SK-N-SH treated with all-trans-retinoic acid at 6 μM for 48 hours (cell line): ENCODE measurements around the gene IGF1R.

Source experiments
- ATAC-seq: fragments of 200-7000 bp; cut with Tn5 transposase; 3 replicates; pipeline ENCODE4 v1.9.1; 2020; ENCODE audit warnings: mild to moderate bottlenecking, moderate library complexity
- ARNTL ChIP-seq: fragments of 450-650 bp; formaldehyde crosslinking; IDR thresholded peaks from 2 replicates; pipeline ENCODE4 v1.5.0; 2020; ENCODE audit warnings: low read depth, mild to moderate bottlenecking, moderate library complexity, borderline replicate concordance
- CSDC2 ChIP-seq: fragments of 250-450 bp; sonication (Bioruptor Pico); IDR thresholded peaks from 2 replicates; pipeline ENCODE4 v1.5.0; 2020; ENCODE audit warnings: mild to moderate bottlenecking, moderate library complexity
- CSRNP3 ChIP-seq: fragments of 250-450 bp; sonication (Bioruptor Pico); IDR thresholded peaks from 2 replicates; pipeline ENCODE4 v1.5.1; 2021; ENCODE audit warnings: mild to moderate bottlenecking, moderate library complexity
- ESRRG ChIP-seq: fragments of 250-450 bp; sonication (Bioruptor Pico); IDR thresholded peaks from 2 replicates; pipeline ENCODE4 v1.6.1; 2021; ENCODE audit warnings: mild to moderate bottlenecking
- GLIS3 ChIP-seq: fragments of 250-450 bp; sonication (Bioruptor Pico); IDR thresholded peaks from 2 replicates; pipeline ENCODE4 v1.5.0; 2020; ENCODE audit warnings: mild to moderate bottlenecking, moderate library complexity
- ISL1 ChIP-seq: fragments of 250-450 bp; sonication (Bioruptor Pico); IDR thresholded peaks from 2 replicates; pipeline ENCODE4 v2.1.2; 2022; ENCODE audit warnings: mild to moderate bottlenecking, moderate library complexity
- POU6F1 ChIP-seq: fragments of 250-450 bp; sonication (Bioruptor Pico); IDR thresholded peaks from 2 replicates; pipeline ENCODE4 v1.8.0; 2021; ENCODE audit warnings: low read depth, mild to moderate bottlenecking, moderate library complexity, borderline replicate concordance
- RARB ChIP-seq: fragments of 250-450 bp; sonication (Bioruptor Pico); IDR thresholded peaks from 2 replicates; pipeline ENCODE4 v1.8.0; 2021; ENCODE audit warnings: mild to moderate bottlenecking, moderate library complexity
- SNAI2 ChIP-seq: fragments of 250-450 bp; sonication (Bioruptor Pico); IDR thresholded peaks from 2 replicates; pipeline ENCODE4 v1.5.0; 2020; ENCODE audit warnings: mild to moderate bottlenecking, moderate library complexity
- TCF4 ChIP-seq: fragments of 250-450 bp; sonication (Bioruptor Pico); IDR thresholded peaks from 2 replicates; pipeline ENCODE4 v1.8.0; 2021; ENCODE audit warnings: mild to moderate bottlenecking, moderate library complexity, borderline replicate concordance
- TOX ChIP-seq: fragments of 250-450 bp; sonication (Bioruptor Pico); IDR thresholded peaks from 2 replicates; pipeline ENCODE4 v1.8.0; 2021; ENCODE audit warnings: mild to moderate bottlenecking, moderate library complexity, borderline replicate concordance
- ZC3H10 ChIP-seq: fragments of 250-450 bp; sonication (Bioruptor Pico); IDR thresholded peaks from 2 replicates; pipeline ENCODE4 v1.5.1; 2021; ENCODE audit warnings: mild to moderate bottlenecking, moderate library complexity
- ZFP3 ChIP-seq: fragments of 250-450 bp; sonication (Bioruptor Pico); IDR thresholded peaks from 2 replicates; pipeline ENCODE4 v1.5.0; 2020; ENCODE audit warnings: mild to moderate bottlenecking, moderate library complexity
- ZFP30 ChIP-seq: fragments of 450-650 bp; formaldehyde crosslinking; IDR thresholded peaks from 2 replicates; pipeline ENCODE4 v1.5.0; 2022; ENCODE audit warnings: mild to moderate bottlenecking, moderate library complexity
- ZNF565 ChIP-seq: fragments of 450-650 bp; formaldehyde crosslinking; conservative IDR thresholded peaks from 2 replicates; pipeline ENCODE4 v1.5.0; 2020; ENCODE audit warnings: low read depth, mild to moderate bottlenecking, moderate library complexity
- ZNF70 ChIP-seq: fragments of 450-650 bp; formaldehyde crosslinking; IDR thresholded peaks from 2 replicates; pipeline ENCODE4 v1.5.0; 2020; ENCODE audit warnings: mild to moderate bottlenecking, moderate library complexity
- ZNF8 ChIP-seq: fragments of 450-650 bp; formaldehyde crosslinking; IDR thresholded peaks from 2 replicates; pipeline ENCODE4 v1.5.0; 2020; ENCODE audit warnings: mild to moderate bottlenecking, moderate library complexity
- TF ChIP-seq, protein P1 (sequence below): fragments of 250-450 bp; sonication (Bioruptor Pico); IDR thresholded peaks from 2 replicates; pipeline ENCODE4 v1.8.0; 2020; ENCODE audit warnings: mild to moderate bottlenecking, moderate library complexity, borderline replicate concordance
- TF ChIP-seq, protein P2 (sequence below): fragments of 250-450 bp; sonication (Bioruptor Pico); IDR thresholded peaks from 2 replicates; pipeline ENCODE4 v1.5.1; 2020; ENCODE audit warnings: low read depth, mild to moderate bottlenecking, moderate library complexity

The IGF1R gene

GRCh38 chr15:98620020-98620419 is 28.3 kb upstream of the IGF1R start:
- TF ChIP-seq ZNF8 (CRISPR knock-in tag): no peak
- TF ChIP-seq, all 23 proteins: peak for 0
- no peak for ATAC-seq

DNA sequence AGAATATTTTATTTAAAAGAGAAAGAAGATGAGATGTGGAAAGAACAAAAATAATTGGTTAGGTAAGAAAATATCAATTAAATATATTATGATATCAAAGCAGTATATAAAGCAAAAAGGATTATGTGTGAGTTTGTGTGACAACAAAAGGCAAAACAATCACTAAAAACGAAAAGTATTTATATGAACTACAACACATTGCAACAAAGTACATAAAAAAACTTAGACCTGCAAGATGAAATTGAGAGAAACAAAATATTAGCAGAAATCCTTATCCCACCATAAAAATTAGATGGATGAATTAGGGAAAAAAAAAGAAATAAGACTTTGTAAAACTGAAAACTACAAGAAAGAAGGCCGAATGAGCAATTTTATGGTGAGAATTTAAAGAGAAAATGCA is 27.3 kb upstream of the IGF1R start:
- ATAC-seq: no peak
- TF ChIP-seq ZNF70 (CRISPR knock-in tag): no peak
- TF ChIP-seq ARNTL: no peak
- TF ChIP-seq ZFP3 (CRISPR knock-in tag): no peak
- no peak for TF ChIP-seq ZC3H10
- TF ChIP-seq POU6F1 (CRISPR knock-in tag): no peak
- no peak for TF ChIP-seq RARB (CRISPR knock-in tag)
- TF ChIP-seq ZNF565 (CRISPR knock-in tag): no peak
- no peak for TF ChIP-seq ZNF8 (CRISPR knock-in tag)
- TF ChIP-seq CSDC2 (CRISPR knock-in tag): no peak
- no peak for TF ChIP-seq CSRNP3 (CRISPR knock-in tag)

GRCh38 chr15:98625614-98626013 is 22.7 kb upstream of the IGF1R start:
- TF ChIP-seq ESRRG (no peak), ZFP30 (CRISPR knock-in tag) (no peak), CSDC2 (CRISPR knock-in tag) (no peak), ISL1 (CRISPR knock-in tag) (no peak), ZNF565 (CRISPR knock-in tag) (no peak), CSRNP3 (CRISPR knock-in tag) (no peak), TCF4 (CRISPR knock-in tag) (no peak)
- TF ChIP-seq, protein P1, sequence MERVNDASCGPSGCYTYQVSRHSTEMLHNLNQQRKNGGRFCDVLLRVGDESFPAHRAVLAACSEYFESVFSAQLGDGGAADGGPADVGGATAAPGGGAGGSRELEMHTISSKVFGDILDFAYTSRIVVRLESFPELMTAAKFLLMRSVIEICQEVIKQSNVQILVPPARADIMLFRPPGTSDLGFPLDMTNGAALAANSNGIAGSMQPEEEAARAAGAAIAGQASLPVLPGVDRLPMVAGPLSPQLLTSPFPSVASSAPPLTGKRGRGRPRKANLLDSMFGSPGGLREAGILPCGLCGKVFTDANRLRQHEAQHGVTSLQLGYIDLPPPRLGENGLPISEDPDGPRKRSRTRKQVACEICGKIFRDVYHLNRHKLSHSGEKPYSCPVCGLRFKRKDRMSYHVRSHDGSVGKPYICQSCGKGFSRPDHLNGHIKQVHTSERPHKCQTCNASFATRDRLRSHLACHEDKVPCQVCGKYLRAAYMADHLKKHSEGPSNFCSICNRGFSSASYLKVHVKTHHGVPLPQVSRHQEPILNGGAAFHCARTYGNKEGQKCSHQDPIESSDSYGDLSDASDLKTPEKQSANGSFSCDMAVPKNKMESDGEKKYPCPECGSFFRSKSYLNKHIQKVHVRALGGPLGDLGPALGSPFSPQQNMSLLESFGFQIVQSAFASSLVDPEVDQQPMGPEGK (CRISPR knock-in tag): no peak
- no peak for ATAC-seq

- no peak for ATAC-seq
- TF ChIP-seq ZFP30 (CRISPR knock-in tag) (no peak), TCF4 (CRISPR knock-in tag) (no peak), ZNF8 (CRISPR knock-in tag) (no peak), ARNTL (no peak), GLIS3 (no peak), POU6F1 (CRISPR knock-in tag) (no peak), TOX (no peak), SNAI2 (CRISPR knock-in tag) (no peak), ZC3H10 (no peak)
- TF ChIP-seq, protein P2, sequence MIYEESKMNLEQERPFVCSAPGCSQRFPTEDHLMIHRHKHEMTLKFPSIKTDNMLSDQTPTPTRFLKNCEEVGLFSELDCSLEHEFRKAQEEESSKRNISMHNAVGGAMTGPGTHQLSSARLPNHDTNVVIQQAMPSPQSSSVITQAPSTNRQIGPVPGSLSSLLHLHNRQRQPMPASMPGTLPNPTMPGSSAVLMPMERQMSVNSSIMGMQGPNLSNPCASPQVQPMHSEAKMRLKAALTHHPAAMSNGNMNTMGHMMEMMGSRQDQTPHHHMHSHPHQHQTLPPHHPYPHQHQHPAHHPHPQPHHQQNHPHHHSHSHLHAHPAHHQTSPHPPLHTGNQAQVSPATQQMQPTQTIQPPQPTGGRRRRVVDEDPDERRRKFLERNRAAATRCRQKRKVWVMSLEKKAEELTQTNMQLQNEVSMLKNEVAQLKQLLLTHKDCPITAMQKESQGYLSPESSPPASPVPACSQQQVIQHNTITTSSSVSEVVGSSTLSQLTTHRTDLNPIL (CRISPR knock-in tag): no peak
- TF ChIP-seq, protein P1 (CRISPR knock-in tag): no peak
- TF ChIP-seq, all 23 proteins: peak for 0
Observed at GRCh38 chr15:98626153-98626552, 22.2 kb upstream of the IGF1R start.
